ENCODE measurements around the gene HFM1.

HFM1 gene

DNA sequence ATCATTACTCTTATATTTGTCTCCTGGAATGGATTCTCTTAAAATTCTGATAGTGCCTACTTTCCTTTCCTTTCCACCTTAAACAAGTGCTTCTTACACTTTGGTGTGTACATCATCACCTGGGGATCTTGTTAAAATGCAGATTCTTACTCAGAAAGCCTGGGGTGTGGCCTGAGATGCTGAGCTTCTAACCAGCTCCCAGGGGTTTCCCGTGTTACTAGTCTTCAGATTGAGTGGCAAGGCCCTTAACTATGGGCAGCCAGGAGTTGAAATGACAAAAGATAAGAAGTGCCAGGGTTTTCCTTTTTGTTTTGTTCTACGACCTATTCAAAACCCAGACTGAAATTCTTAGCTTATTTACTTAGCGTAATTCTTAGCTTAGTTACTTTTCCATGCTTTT is 159.2 kb downstream of the HFM1 start:
- in situ Hi-C loops (cut with MboI; ENCODE audit: low sequenced_read_pairs) = no loop called here

GRCh38 chr1:91244737-91245136 is 159.9 kb downstream of the HFM1 start:
- in situ Hi-C loops (cut with MboI; ENCODE audit: low sequenced_read_pairs) = no loop called here

GRCh38 chr1:91243171-91243570 is 161.5 kb downstream of the HFM1 start:
- in situ Hi-C loops (cut with MboI; ENCODE audit: low sequenced_read_pairs) = no loop called here

DNA sequence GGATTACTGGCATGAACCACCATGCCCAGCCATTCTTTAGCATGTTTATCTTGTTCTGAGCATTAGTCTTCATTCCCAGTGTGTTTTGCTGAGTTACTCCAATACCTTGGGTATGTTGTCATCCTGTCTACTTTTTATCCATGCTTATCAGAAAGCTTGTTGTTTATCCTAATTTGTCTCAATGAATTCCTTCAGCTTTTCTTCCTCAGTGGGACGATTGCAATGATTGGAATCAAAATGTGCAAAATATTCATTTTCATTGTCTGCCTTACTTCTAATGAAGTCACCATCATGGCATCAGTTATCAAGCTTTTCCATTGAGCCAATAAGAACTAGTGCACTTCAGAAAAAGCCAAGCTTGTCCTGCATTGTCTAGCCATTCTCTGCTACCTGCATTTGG is 170.5 kb downstream of the HFM1 start:
- in situ Hi-C loops (cut with MboI; ENCODE audit: low sequenced_read_pairs) = no loop called here

DNA sequence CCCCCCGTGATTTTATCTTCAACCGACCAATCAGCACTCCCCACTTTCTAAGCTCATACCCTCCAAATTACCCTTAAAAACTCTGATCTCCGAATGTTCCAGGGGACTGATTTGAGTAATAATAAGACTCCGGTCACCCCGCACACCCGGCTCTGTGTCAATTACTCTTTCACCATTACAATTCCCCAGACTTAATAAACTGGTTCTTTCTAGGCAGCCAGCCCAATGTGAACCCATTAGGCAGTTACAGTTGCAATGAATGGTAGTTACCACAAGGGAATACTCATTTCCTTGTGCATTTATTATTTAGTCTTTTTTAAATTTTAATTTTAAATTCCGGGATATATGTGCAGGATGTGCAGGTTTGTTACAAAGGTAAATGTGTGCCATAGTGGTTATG is 177.9 kb downstream of the HFM1 start:
- in situ Hi-C loops (cut with MboI; ENCODE audit: low sequenced_read_pairs) = no loop called here

- in situ Hi-C loops (cut with MboI; ENCODE audit: low sequenced_read_pairs) = no loop called here
Measured at GRCh38 chr1:91224878-91225277, 179.8 kb downstream of the HFM1 start.

DNA sequence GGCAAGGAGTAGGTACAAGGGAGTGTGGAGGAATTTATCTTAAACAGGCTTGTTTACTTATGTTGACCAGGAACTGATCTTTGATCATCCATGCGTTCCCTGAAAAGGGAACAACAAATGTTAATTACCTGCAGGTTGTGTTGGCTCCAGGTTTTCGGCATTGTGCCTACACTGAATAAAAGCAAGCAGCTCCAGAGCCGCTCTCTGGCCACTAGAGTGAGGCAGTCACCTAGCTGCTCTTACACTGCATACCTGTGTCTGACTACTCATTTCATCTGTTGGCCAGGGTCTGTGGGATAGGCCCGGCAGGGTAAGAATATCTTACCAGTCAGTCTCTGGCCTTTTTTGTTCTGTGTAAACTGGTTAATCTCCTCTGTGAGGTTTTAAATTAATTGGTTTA is 183.6 kb downstream of the HFM1 start:
- in situ Hi-C loops (cut with MboI; ENCODE audit: low sequenced_read_pairs) = no loop called here

DNA sequence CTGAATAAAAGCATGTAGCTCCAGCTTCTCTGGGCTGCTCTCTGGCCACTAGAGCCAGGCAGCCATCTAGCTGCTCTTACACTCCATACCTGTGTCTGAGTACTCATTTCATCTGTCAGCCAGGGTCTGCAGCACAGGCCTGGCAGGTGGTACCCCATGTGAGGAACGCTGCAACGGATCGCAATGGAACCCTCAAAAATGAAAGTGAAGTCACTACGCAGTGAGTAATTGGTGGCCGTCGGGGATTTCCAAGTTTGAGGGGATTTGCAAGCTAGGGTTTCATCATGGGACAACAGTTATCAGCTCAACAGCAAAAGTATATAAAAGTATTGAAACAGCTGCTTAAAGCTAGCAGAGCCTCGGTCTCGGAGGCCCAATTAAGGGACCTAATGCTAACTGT is 186.7 kb downstream of the HFM1 start:
- in situ Hi-C loops (cut with MboI; ENCODE audit: low sequenced_read_pairs) = no loop called here
